Lower leg skin (tissue), 4 donors: Measurements from ENCODE around the gene PEX13. TPM values are rescaled to one million over a fixed set of nuclear protein-coding genes. Genes with fewer than 3 reads are reported as not detected.

Experiments used
- DNase-seq, 2 donors: peaks; one replicate each; pipeline ENCODE4 v3.0.0-alpha.2; 2019; ENCODE audit warnings: low spot score in 2 of 2
- H3K4me3 ChIP-seq: fragments of 200-600 bp; sonication (generic); 2 replicates; pipeline ENCODE4 v1.5.1; 2017; ENCODE audit warnings: mild to moderate bottlenecking, low read depth; ENCODE audit not compliant: poor library complexity, severe bottlenecking
- POLR2A ChIP-seq, 2 donors: fragments of 450-650 bp; IDR thresholded peaks; one replicate each; pipeline ENCODE4 v1.6.1; 2016 to 2017; ENCODE audit warnings: antibody characterized with exemption in 2 of 2, mild to moderate bottlenecking in 1 of 2, moderate library complexity in 1 of 2
- WGBS, 2 donors: methylation state at CpG; one replicate each; pipeline ENCODE4 v1.1.5; 2018; 5-methylcytosine and 5-hydroxymethylcytosine counted together
- intact Hi-C: fragments of 100-400 bp; cut with DNase I; formaldehyde crosslinking; loops from one replicate; pipeline ENCODE4 v1.15.0; 2023; ENCODE audit warnings: low total_unique reads
- total RNA-seq, 4 donors: library from RNA; depleted of rRNA; stranded (reverse); fragments of >200 nt; gene quantifications; one replicate each; pipeline ENCODE4 v1.1.0, GENCODE V29; 2016
- TF ChIP-seq, protein P1 (sequence below), 3 donors: fragments of 450-650 bp; IDR thresholded peaks; one replicate each; pipeline ENCODE4 v1.5.1; 2016; ENCODE audit warnings: antibody characterized with exemption in 3 of 3, mild to moderate bottlenecking in 3 of 3, moderate library complexity in 2 of 3

PEX13 gene
- total RNA-seq, 4 donors from 2014 or later: 37.4 to 83.2 (median 47.7) TPM

DNA sequence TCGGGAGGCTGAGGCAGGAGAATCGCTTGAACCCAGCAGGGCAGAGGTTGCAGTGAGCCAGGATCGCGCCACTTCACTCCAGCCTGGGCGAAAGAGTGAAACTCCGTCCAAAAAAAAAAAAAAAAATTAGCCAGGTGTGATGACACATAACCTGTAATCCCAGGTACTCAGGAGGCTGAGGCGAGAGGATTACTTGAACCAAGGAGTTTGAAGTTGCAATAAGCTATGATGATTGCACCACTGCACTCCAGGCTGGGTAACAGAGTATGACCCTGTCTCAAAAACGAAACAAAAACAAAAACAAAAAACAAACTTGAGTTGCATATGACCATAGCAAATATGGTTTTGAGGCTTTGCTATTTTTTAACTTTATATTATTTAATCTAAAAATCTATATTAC, 74.0 kb downstream of the PEX13 start:
- H3K4me3 ChIP-seq: no peak overlapping the region
- 86 to 95% methylated on average over 8 of the region's 8 CpGs for WGBS, 2 donors
- no peak for DNase-seq
- intact Hi-C loops: no loop called here
- TF ChIP-seq, protein P1, sequence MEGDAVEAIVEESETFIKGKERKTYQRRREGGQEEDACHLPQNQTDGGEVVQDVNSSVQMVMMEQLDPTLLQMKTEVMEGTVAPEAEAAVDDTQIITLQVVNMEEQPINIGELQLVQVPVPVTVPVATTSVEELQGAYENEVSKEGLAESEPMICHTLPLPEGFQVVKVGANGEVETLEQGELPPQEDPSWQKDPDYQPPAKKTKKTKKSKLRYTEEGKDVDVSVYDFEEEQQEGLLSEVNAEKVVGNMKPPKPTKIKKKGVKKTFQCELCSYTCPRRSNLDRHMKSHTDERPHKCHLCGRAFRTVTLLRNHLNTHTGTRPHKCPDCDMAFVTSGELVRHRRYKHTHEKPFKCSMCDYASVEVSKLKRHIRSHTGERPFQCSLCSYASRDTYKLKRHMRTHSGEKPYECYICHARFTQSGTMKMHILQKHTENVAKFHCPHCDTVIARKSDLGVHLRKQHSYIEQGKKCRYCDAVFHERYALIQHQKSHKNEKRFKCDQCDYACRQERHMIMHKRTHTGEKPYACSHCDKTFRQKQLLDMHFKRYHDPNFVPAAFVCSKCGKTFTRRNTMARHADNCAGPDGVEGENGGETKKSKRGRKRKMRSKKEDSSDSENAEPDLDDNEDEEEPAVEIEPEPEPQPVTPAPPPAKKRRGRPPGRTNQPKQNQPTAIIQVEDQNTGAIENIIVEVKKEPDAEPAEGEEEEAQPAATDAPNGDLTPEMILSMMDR (IDR thresholded peaks at IDR 0.05): no peak
- TF ChIP-seq POLR2A (IDR thresholded peaks at IDR 0.05): no peak

GRCh38 chr2:61096438-61096837, 78.9 kb downstream of the PEX13 start:
- no peak for DNase-seq
- H3K4me3 ChIP-seq: no peak overlapping the region
- 98 to 99% methylated on average over 3 of the region's 3 CpGs for WGBS, 2 donors
- TF ChIP-seq, protein P1 (IDR thresholded peaks at IDR 0.05): no peak
- no peak for TF ChIP-seq POLR2A (IDR thresholded peaks at IDR 0.05)
- intact Hi-C loops: no loop called here

GRCh38 chr2:61100801-61101200, 83.3 kb downstream of the PEX13 start:
- TF ChIP-seq, protein P1 (IDR thresholded peaks at IDR 0.05): no peak
- no peak for TF ChIP-seq POLR2A (IDR thresholded peaks at IDR 0.05)
- no peak overlapping the region for H3K4me3 ChIP-seq
- no peak for DNase-seq
- intact Hi-C loops: no loop called here
- 91 to 94% methylated on average over 4 of the region's 4 CpGs for WGBS, 2 donors

Other genes with a start within 250 kb of the PEX13 start
- gene REL, start 136.1 kb upstream of the PEX13 start, total RNA-seq: 10 to 100 TPM; 33.8 to 56.2 (median 41.2) TPM
- 10 to 100 TPM in 1 of 4 donors, 1 to 10 TPM in 3; 3.6 to 10.2 (median 6.0) TPM for gene PUS10, start 535 bp downstream of the PEX13 start, total RNA-seq
- 1 to 10 TPM; 2.2 to 8.3 (median 4.4) TPM for gene SANBR, start 48.2 kb downstream of the PEX13 start, total RNA-seq
- gene C2orf74, start 144.5 kb downstream of the PEX13 start, total RNA-seq: 10 to 100 TPM in 1 of 4 donors, 1 to 10 TPM in 3; 3.5 to 11.3 (median 6.2) TPM